ENCODE data around the gene FOXK1. TPM values are rescaled to one million over a fixed set of nuclear protein-coding genes. Genes with fewer than 3 reads are reported as not detected.

FOXK1 gene
- total and polyA plus RNA-seq, 2 of the 13 experiments (the other 11 are each of a cell fraction or from before 2014, with no cell fraction given), result 4.6 to 8.8 TPM

GRCh38 chr7:4655311-4655710, 26.8 kb upstream of the FOXK1 start (continued):
- TF ChIP-seq, protein P1, sequence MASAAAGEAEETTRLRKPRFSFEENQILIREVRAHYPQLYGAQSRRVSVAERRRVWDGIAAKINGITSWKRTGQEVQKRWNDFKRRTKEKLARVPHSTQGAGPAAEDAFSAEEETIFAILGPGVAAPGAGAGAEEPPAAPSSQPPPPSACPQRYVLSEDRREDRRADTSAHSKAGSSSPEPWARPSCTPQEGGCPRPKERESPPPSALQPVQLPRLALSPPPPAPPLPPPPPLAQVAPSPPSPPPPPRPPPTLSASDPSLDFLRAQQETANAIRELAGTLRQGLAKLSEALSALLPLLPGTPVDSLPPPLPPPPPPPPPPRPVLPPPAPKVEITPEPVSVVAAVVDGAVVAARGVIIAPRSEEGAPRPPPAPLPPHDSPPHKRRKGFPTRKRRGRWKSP (CRISPR knock-in tag; IDR thresholded peaks at IDR 0.05), result no peak
- TF ChIP-seq KLF9 (CRISPR knock-in tag; IDR thresholded peaks at IDR 0.05; ENCODE audit: low read depth), result no peak
- TF ChIP-seq, protein P2, sequence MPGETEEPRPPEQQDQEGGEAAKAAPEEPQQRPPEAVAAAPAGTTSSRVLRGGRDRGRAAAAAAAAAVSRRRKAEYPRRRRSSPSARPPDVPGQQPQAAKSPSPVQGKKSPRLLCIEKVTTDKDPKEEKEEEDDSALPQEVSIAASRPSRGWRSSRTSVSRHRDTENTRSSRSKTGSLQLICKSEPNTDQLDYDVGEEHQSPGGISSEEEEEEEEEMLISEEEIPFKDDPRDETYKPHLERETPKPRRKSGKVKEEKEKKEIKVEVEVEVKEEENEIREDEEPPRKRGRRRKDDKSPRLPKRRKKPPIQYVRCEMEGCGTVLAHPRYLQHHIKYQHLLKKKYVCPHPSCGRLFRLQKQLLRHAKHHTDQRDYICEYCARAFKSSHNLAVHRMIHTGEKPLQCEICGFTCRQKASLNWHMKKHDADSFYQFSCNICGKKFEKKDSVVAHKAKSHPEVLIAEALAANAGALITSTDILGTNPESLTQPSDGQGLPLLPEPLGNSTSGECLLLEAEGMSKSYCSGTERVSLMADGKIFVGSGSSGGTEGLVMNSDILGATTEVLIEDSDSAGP (CRISPR knock-in tag; IDR thresholded peaks at IDR 0.05; ENCODE audit: borderline replicate concordance), result no peak

- CTCF ChIA-PET (ENCODE audit: low intra/inter-chr PET ratio, low total read pairs), result no interaction called here
- ATAC-seq, result no peak
- Histone ChIP-seq H3K4me1 (ENCODE audit: insufficient read depth, low read length) (peaks cover 22% of the 10 kb centered on the region), H3K4me2 (ENCODE audit: low read depth, low read length) (no peak overlapping the region), H3K9me3 (ENCODE audit: low read length) (peaks cover 12% of the 10 kb centered on the region), H3K4me3 (replicated peaks in 1 of 3; ENCODE audit: insufficient read depth in 1 of 3, low read depth in 2 of 3, low read length in 3 of 3) (no peak overlapping the region), H3K79me2 (ENCODE audit: insufficient read depth, low read length) (no peaks in the 10 kb centered on the region), H3K36me3 (replicated peaks in 1 of 2; ENCODE audit: control insufficient read depth in 1 of 2, insufficient read depth in 2 of 2, low read length in 2 of 2) (no peaks in the 10 kb centered on the region), H4K20me1 (ENCODE audit: insufficient read depth, low read length) (no peaks in the 10 kb centered on the region), H2AFZ (ENCODE audit: low read length) (no peak overlapping the region), H3K27ac (ENCODE audit: extremely low read length, insufficient read depth, low read length) (no peak overlapping the region), H3K9ac (ENCODE audit: insufficient read depth, low read depth, low read length) (no peak overlapping the region), H3K27me3 (ENCODE audit: control insufficient read depth in 1 of 2, insufficient read depth in 2 of 2, low read length in 2 of 2) (0 out of 5 replicates have a peak, but pooled peaks cover 0 to 4% of the 10 kb centered on the region in 2 experiments)
- POLR2A ChIA-PET, result no interaction called here
- no peak for DNase-seq (ENCODE audit: low spot score)
- no peak for FAIRE-seq
- 55% methylated on average over 4 of the region's 4 CpGs for WGBS (ENCODE audit: low lambda C conversion rate)
- BruUV-seq (replicated peaks), result no TSS peak
- intact Hi-C loops (cut with micrococcal nuclease; ENCODE audit: unreplicated experiment), result no loop called here
- in situ Hi-C loops (cut with HindIII; ENCODE audit: extremely low pct_ligation_motif_present, low pct_unique_long_range_greater_than_20kb), result no loop called here
- no peak for TF ChIP-seq KDM5B (CRISPR knock-in tag; IDR thresholded peaks at IDR 0.05; ENCODE audit: borderline replicate concordance)
- no peak for TF ChIP-seq MAFF (IDR thresholded peaks at IDR 0.05; ENCODE audit: low read depth, low read length)
- TF ChIP-seq, protein P3, sequence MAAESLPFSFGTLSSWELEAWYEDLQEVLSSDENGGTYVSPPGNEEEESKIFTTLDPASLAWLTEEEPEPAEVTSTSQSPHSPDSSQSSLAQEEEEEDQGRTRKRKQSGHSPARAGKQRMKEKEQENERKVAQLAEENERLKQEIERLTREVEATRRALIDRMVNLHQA (CRISPR knock-in tag; IDR thresholded peaks at IDR 0.05), result no peak
- no peak for TF ChIP-seq KDM1A (CRISPR knock-in tag; IDR thresholded peaks at IDR 0.05)
- TF ChIP-seq ZSCAN25 (CRISPR knock-in tag; IDR thresholded peaks at IDR 0.05), result no peak
- TF ChIP-seq, protein P4, sequence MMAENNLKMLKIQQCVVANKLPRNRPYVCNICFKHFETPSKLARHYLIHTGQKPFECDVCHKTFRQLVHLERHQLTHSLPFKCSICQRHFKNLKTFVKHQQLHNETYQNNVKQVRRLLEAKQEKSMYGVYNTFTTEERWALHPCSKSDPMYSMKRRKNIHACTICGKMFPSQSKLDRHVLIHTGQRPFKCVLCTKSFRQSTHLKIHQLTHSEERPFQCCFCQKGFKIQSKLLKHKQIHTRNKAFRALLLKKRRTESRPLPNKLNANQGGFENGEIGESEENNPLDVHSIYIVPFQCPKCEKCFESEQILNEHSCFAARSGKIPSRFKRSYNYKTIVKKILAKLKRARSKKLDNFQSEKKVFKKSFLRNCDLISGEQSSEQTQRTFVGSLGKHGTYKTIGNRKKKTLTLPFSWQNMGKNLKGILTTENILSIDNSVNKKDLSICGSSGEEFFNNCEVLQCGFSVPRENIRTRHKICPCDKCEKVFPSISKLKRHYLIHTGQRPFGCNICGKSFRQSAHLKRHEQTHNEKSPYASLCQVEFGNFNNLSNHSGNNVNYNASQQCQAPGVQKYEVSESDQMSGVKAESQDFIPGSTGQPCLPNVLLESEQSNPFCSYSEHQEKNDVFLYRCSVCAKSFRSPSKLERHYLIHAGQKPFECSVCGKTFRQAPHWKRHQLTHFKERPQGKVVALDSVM (CRISPR knock-in tag; IDR thresholded peaks at IDR 0.05), result no peak
- TF ChIP-seq CREB3 (CRISPR knock-in tag; IDR thresholded peaks at IDR 0.05), result no peak
- no peak for TF ChIP-seq BRD4 (CRISPR knock-in tag; IDR thresholded peaks at IDR 0.05)
- no peak for TF ChIP-seq RAD51 (IDR thresholded peaks at IDR 0.05; ENCODE audit: borderline replicate concordance)
- TF ChIP-seq TFE3 (CRISPR knock-in tag; IDR thresholded peaks at IDR 0.05), result no peak
- no peak for TF ChIP-seq RBAK (CRISPR knock-in tag; IDR thresholded peaks at IDR 0.05)
- TF ChIP-seq TOE1 (CRISPR knock-in tag; IDR thresholded peaks at IDR 0.05), result no peak
These were observed 26.2 kb upstream of the FOXK1 start for GRCh38 chr7:4655896-4656295.

Measured in HepG2 (cell line).